ELF-1 (cell line): ENCODE measurements around the gene RNF157.

Experiments used
- DNase-seq: peaks from one replicate; pipeline ENCODE4 v3.0.0-alpha.2; 2016; ENCODE audit warnings: low read depth, low spot score

The RNF157 gene

GRCh38 chr17:76157759-76158158, 82.5 kb downstream of the RNF157 start:
- no peak for DNase-seq

- DNase-seq = no peak
Observed at GRCh38 chr17:76156662-76156991, 83.7 kb downstream of the RNF157 start.

GRCh38 chr17:76155988-76156661, 84.2 kb downstream of the RNF157 start:
- no peak for DNase-seq

- DNase-seq = no peak
Observed at GRCh38 chr17:76154936-76155845, 85.1 kb downstream of the RNF157 start.

- DNase-seq = no peak
Observed at GRCh38 chr17:76154292-76154691, 86.0 kb downstream of the RNF157 start.

GRCh38 chr17:76153640-76154039, 86.7 kb downstream of the RNF157 start:
- DNase-seq = peak; percentile 50

- DNase-seq = no peak
Observed at GRCh38 chr17:76153202-76153601, 87.1 kb downstream of the RNF157 start.

GRCh38 chr17:76152591-76152990, 87.7 kb downstream of the RNF157 start:
- DNase-seq = no peak

GRCh38 chr17:76151896-76152454, 88.3 kb downstream of the RNF157 start:
- no peak for DNase-seq

- no peak for DNase-seq
Observed at GRCh38 chr17:76150712-76151622, 89.3 kb downstream of the RNF157 start.

- no peak for DNase-seq
Observed at GRCh38 chr17:76149214-76149613, 91.1 kb downstream of the RNF157 start.

GRCh38 chr17:76148015-76148326, 92.3 kb downstream of the RNF157 start:
- DNase-seq = no peak

- DNase-seq = no peak
Observed at GRCh38 chr17:76147211-76148014, 92.9 kb downstream of the RNF157 start.

- DNase-seq = no peak
Observed at GRCh38 chr17:76146053-76146851, 94.0 kb downstream of the RNF157 start.

- no peak for DNase-seq
Observed at GRCh38 chr17:76145231-76146052, 94.9 kb downstream of the RNF157 start.

GRCh38 chr17:76142585-76143041, 97.7 kb downstream of the RNF157 start:
- no peak for DNase-seq

GRCh38 chr17:76142039-76142584, 98.2 kb downstream of the RNF157 start:
- DNase-seq = peak; percentile 54

GRCh38 chr17:76141212-76142038, 98.9 kb downstream of the RNF157 start, which contains the start of gene FOXJ1:
TSS of gene FOXJ1 (minus strand) at chr17:76141245. CDS start at chr17:76140395, 850 bp downstream.
- DNase-seq = peak; percentile 97
